GM12864 (cell line): ENCODE data around the gene AFP.

Experiments used
- DNase-seq: peaks from one replicate; pipeline ENCODE4 v3.0.0-alpha.2; 2011; ENCODE audit warnings: low read depth
- H3K4me3 ChIP-seq: 2 replicates; pipeline ENCODE4 v1.5.1; 2011; ENCODE audit warnings: mild to moderate bottlenecking, low read depth, low read length, control low read depth
- TF ChIP-seq, protein P1 (sequence below): IDR thresholded peaks from 2 replicates; pipeline ENCODE4 v1.5.1; 2011; ENCODE audit warnings: low read depth, mild to moderate bottlenecking, moderate library complexity, low read length, control low read depth, inconsistent platforms; ENCODE audit errors: missing control alignments

AFP gene

DNA sequence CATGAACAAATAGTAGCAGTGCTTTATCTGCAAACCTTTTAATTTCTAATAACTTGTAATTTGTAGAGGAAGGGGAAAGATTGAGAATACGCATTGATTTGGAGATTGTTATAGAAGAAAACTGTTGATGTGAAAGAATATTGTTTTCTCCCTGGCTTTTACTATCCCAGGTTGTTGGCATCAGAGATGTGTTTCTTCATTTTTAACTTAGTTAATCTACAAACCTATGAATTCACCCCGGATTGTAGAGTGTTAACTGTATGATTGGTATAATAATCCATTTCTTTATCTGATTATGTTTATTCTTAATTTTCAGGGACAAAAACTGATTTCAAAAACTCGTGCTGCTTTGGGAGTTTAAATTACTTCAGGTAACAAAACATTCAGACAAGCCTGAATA is 18.9 kb downstream of the AFP start:
- TF ChIP-seq, protein P1, sequence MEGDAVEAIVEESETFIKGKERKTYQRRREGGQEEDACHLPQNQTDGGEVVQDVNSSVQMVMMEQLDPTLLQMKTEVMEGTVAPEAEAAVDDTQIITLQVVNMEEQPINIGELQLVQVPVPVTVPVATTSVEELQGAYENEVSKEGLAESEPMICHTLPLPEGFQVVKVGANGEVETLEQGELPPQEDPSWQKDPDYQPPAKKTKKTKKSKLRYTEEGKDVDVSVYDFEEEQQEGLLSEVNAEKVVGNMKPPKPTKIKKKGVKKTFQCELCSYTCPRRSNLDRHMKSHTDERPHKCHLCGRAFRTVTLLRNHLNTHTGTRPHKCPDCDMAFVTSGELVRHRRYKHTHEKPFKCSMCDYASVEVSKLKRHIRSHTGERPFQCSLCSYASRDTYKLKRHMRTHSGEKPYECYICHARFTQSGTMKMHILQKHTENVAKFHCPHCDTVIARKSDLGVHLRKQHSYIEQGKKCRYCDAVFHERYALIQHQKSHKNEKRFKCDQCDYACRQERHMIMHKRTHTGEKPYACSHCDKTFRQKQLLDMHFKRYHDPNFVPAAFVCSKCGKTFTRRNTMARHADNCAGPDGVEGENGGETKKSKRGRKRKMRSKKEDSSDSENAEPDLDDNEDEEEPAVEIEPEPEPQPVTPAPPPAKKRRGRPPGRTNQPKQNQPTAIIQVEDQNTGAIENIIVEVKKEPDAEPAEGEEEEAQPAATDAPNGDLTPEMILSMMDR = no peak
- no peak for DNase-seq
- H3K4me3 ChIP-seq = no peak overlapping the region

DNA sequence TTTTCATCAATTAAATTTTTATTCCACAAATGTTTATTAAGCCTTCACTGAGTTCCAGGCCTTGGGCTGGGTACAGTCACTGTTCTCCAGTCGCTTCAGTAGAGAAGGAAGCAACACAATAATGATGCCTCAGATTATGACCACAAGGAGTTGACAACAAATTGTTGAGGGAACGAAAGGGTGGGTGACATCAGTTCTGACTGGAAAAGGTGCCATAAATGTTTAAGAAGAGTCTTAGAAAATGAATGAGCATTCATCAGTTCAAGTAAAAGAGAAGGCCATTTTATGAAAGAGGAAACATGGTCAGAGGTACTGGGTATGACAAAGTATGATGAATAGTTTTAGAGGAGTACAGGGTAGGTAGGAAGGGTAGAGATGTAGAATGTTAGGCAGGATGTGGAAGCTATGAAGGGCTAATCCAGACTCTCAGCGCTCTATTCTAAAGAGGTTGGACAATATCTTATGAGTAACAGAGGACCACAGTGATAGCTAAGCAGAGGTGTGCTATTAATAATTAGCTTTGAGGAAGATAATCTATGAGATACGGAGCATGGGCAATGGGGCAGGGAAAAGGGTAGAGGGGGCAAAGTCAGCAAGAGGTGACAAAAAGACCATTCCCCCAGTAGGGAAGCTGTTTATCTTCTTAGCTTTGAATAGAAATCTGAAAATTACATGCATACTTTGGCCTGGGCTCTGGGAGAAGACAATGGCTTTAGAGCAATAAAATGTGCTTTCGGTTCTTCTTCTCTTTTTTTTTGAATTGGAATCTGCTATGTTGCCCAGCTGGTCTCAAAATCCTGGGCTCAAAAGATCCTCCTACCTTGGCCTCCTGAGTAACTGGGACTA is 20.4 kb downstream of the AFP start:
- no peak for DNase-seq
- H3K4me3 ChIP-seq = no peak overlapping the region
- TF ChIP-seq, protein P1 = no peak

DNA sequence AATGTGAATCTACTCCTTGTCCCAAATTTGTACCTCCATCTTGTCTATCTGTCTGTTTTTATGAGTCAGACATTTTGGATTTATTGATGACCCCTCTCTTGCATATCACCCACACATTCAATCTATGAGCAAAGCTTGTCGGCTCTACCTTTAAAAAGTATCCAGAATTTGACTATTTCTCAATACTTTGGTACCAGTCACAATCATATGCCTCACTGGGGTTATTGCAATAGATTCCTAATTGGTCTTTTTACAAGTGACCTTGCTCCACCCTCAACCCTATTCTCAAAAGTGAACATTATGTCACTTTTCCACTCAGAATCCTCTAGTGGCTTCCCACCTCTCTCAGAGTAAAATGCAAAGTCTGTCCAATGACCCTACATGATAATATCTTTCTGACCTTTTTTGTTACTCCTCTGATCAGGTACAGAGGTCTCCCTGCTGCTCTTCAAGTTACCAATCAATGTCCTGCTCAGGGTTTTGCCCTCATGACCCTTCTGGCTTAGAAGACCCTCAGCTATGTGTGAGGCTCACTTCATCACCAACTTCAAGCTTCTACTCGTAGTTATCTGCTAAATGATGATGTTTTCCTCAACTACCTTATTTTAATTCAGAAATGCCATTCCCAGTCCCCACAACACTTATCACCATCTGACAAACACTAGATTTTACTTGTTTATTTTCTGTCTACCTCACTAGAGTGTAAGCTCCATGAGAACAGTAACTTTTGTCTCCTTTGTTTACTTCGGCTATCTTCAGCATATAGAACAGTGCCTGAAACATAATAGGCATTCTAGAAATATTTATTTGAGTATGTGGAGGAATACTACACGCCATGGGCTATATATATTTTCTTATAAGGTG is 22.4 kb downstream of the AFP start:
- TF ChIP-seq, protein P1 = no peak
- H3K4me3 ChIP-seq = no peak overlapping the region

DNA sequence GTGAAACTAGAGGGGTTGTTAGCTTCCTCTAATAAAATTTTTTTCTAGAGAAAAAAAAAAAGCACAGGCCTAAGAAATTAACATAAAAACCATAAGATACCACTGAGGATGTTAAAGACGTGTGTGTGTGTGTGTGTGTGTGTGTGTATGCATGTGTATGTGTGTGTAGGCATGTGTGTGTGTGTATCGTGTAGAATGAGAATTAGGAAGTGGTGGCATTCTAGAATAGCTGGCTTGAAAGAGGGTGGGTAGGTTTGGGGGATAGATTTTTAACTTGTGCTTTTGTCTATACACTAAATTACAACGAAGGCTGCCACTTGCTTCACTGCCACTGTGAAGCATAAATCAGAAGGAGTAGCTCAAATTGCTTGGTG is 23.0 kb downstream of the AFP start:
- TF ChIP-seq, protein P1 = no peak
- H3K4me3 ChIP-seq = no peak overlapping the region
- no peak for DNase-seq

More for the DNA sequence above, 22.4 kb downstream of the AFP start:
- DNase-seq = no peak

DNA sequence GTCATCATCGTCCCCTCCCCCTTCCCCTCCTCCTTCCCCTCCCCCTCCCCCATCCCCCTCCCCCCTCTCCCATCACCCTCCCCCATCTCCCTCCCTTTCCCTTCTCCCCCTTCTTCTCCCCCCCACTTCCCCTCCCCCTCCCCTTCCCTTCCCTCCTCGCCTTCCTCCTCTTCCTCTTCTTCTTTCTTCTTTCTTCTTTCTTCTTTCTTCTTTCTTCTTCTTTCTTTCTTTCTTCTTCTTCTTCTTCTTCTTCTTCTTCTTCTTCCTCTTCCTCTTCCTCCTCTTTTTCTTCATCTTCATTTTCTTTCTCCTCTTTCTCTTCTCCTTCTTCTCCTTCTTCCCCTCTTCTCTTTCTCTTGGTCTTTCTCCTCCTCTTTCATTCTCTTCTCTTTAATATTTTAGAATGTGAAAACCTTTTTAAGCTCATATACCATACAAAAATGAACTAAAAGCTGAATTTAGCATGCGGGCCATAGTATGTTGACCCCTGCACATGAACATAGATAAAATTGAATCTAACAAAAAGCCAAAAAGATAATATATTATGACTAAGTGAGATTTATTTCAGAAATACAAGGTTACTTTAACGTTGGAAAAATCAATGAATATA is 25.0 kb downstream of the AFP start:
- no peak overlapping the region for H3K4me3 ChIP-seq
- no peak for DNase-seq
- TF ChIP-seq, protein P1 = no peak

DNA sequence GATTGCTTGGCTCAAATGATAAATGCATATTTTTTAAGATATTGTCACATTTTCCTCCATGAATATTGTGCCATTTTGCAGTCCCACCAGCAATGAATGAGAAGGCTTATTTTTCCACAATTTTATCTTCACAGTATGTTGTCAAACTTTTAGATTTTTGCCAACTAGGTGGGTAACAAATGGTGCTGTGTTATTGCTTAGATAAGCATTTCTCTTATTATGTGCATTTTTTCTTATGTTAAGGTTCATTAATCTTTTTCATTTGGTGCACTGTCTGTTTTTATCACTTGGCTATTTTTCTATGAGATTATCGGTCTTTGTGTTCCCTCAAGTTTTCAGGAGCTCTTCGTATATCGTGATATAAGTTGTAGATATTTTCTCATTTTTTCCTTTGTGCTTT is 32.1 kb downstream of the AFP start:
- no peak for DNase-seq
- H3K4me3 ChIP-seq = no peak overlapping the region
- TF ChIP-seq, protein P1 = no peak
